Natural killer cell (primary cell): ENCODE results near the gene NBPF12. TPM values are rescaled to one million over a fixed set of nuclear protein-coding genes. Genes with fewer than 3 reads are reported as not detected.
"Not testable (repeated sequence)": the region's sequence is repeated elsewhere in the genome, so short reads cannot be mapped to it uniquely, and the experiment has no call there.

Experiments used
- ATAC-seq, 3 donors: fragments of 150-1000 bp in 2 of 3; fragments of 200-7000 bp in 1 of 3; cut with Tn5 transposase; 1 replicate in 1 of 3; 2 replicates in 2 of 3; pipeline ENCODE4 v1.10.0; 2021; ENCODE audit warnings: mild to moderate bottlenecking in 2 of 3, moderate library complexity in 2 of 3
- DNase-seq, 2 donors: peaks; one replicate each; pipeline versions ENCODE4 v3.0.0 to v3.0.0-alpha.2; 2013 to 2021; ENCODE audit warnings: mixed read lengths in 1 of 2
- H3K27ac ChIP-seq: one replicate; pipeline ENCODE4 v1.5.1; 2013; ENCODE audit warnings: mild to moderate bottlenecking, low read length
- H3K27me3 ChIP-seq: one replicate; pipeline ENCODE4 v1.6.1; 2013; ENCODE audit warnings: low read length; ENCODE audit not compliant: control insufficient read depth, insufficient read depth
- H3K36me3 ChIP-seq: one replicate; pipeline ENCODE4 v1.6.1; 2013; ENCODE audit warnings: low read length; ENCODE audit not compliant: control insufficient read depth, insufficient read depth
- H3K4me1 ChIP-seq: one replicate; pipeline ENCODE4 v1.6.1; 2013; ENCODE audit warnings: low read length; ENCODE audit not compliant: control insufficient read depth, insufficient read depth
- H3K4me3 ChIP-seq: one replicate; pipeline ENCODE4 v1.5.1; 2013; ENCODE audit warnings: low read length
- H3K9me3 ChIP-seq: one replicate; pipeline ENCODE4 v1.6.1; 2013; ENCODE audit warnings: low read length; ENCODE audit not compliant: control insufficient read depth, insufficient read depth
- H3K27ac Mint-ChIP-seq, 2 donors: one replicate each; pipeline ENCODE4 v1.8.0; 2022; ENCODE audit warnings: mild to moderate bottlenecking in 2 of 2, mixed read lengths in 2 of 2, moderate library complexity in 1 of 2
- H3K27me3 Mint-ChIP-seq, 2 donors: one replicate each; pipeline ENCODE4 v1.8.0; 2022; ENCODE audit warnings: low read depth in 2 of 2, mixed read lengths in 2 of 2
- H3K36me3 Mint-ChIP-seq: one replicate; pipeline ENCODE4 v1.8.0; 2022; ENCODE audit warnings: mixed read lengths
- H3K4me1 Mint-ChIP-seq, 2 donors: one replicate each; pipeline ENCODE4 v1.8.0; 2022; ENCODE audit warnings: mixed read lengths in 2 of 2
- H3K4me3 Mint-ChIP-seq: one replicate; pipeline ENCODE4 v1.8.0; 2022; ENCODE audit warnings: mild to moderate bottlenecking, moderate library complexity, mixed read lengths
- H3K9me3 Mint-ChIP-seq, 2 donors: one replicate each; pipeline ENCODE4 v1.8.0; 2022; ENCODE audit warnings: mixed read lengths in 2 of 2
- CTCF ChIP-seq: fragments of 200-600 bp; IDR thresholded peaks from one replicate; pipeline ENCODE4 v1.8.0; 2022; ENCODE audit warnings: antibody characterized with exemption
- WGBS: methylation state at CpG from one replicate; pipeline ENCODE4 v1.1.7; 2013; ENCODE audit warnings: missing lambda C conversion rate; ENCODE audit not compliant: insufficient coverage; 5-methylcytosine and 5-hydroxymethylcytosine counted together
- intact Hi-C: fragments of 100-400 bp; cut with micrococcal nuclease; formaldehyde crosslinking; loops from one replicate; pipeline ENCODE4 v1.14.2; 2022
- total RNA-seq, 4 donors: library from RNA; stranded (reverse); fragments of 120-200 nt in 1 of 4; gene quantifications; one replicate each; pipeline versions ENCODE4 v1.2.3 to v1.2.4, GENCODE V29; 2013 to 2022

NBPF12 gene
- total RNA-seq, 3 donors from 2014 or later (not counting 1 experiment from before 2014, with no cell fraction given): 22.6 to 28.9 (median 27.7) TPM

DNA sequence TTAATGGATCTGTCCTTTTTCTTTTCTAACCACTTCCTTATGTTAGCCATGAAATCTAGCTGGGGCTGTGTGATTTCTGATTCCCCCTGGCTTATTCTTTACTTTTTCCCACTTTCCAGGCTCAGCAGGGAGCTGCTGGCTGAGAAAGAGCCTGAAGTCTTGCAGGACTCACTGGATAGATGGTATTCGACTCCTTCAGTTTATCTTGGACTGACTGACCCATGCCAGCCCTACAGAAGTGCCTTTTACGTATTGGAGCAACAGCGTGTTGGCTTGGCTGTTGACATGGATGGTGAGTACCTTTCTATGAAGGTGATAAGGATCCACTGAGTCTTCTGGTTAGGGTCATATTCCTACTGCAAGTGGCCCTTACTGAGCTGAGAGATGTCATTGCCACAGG is 51.3 kb downstream of the NBPF12 start:
- H3K36me3 Mint-ChIP-seq: peaks cover 15% of the 10 kb centered on the region
- ATAC-seq, intact Hi-C loops, H3K4me1 Mint-ChIP-seq, H3K9me3 ChIP-seq, H3K36me3 ChIP-seq, H3K27me3 Mint-ChIP-seq, H3K4me3 ChIP-seq, DNase-seq, H3K4me3 Mint-ChIP-seq, H3K27ac ChIP-seq, H3K9me3 Mint-ChIP-seq, H3K27ac Mint-ChIP-seq, H3K4me1 ChIP-seq, H3K27me3 ChIP-seq: not testable (repeated sequence)
- 97% methylated on average over 2 of the region's 3 CpGs for WGBS

- WGBS: no CpG with 5 or more reads among the region's 1 CpG
- not testable (repeated sequence) for H3K27ac Mint-ChIP-seq
Measured at GRCh38 chr1:147008495-147008894, 70.4 kb downstream of the NBPF12 start.

DNA sequence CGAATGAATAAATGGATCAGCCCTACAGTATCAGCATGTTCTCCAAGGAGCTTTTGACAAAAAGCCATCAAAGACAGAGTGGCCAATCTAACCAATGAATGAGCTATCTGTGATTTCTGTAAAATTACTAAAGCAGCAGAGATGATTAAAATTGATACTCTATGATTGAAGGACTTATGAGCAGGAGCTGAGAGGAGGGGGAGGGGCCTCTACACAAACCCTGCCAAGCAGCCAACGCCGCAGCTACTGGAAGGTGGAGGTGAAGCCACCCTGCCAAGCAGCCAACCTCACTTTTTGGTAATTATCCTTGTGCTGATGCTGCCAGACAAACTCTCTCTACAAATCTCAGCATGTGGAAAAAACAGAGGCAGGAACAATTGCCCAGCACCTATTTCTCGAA is 88.9 kb downstream of the NBPF12 start:
- peaks cover 18 to 44% of the 10 kb centered on the region in 2 donors for H3K27me3 Mint-ChIP-seq
- intact Hi-C loops, H3K9me3 ChIP-seq, DNase-seq, H3K36me3 ChIP-seq, ATAC-seq, H3K4me1 Mint-ChIP-seq, H3K4me3 ChIP-seq, H3K27ac ChIP-seq, H3K27me3 ChIP-seq, H3K4me3 Mint-ChIP-seq, H3K36me3 Mint-ChIP-seq, H3K4me1 ChIP-seq, H3K27ac Mint-ChIP-seq, H3K9me3 Mint-ChIP-seq: not testable (repeated sequence)
- 85% methylated on average over 4 of the region's 4 CpGs for WGBS

More at GRCh38 chr1:147008495-147008894, 70.4 kb downstream of the NBPF12 start:
- ATAC-seq, H3K27ac ChIP-seq, H3K4me3 ChIP-seq, DNase-seq, H3K4me1 Mint-ChIP-seq, H3K27me3 ChIP-seq, H3K4me3 Mint-ChIP-seq, intact Hi-C loops, H3K4me1 ChIP-seq, H3K9me3 ChIP-seq, H3K36me3 ChIP-seq, H3K36me3 Mint-ChIP-seq: not testable (repeated sequence)
- H3K9me3 Mint-ChIP-seq: peaks cover 4 to 10% of the 10 kb centered on the region in 2 donors
- H3K27me3 Mint-ChIP-seq: peaks cover 12 to 23% of the 10 kb centered on the region in 2 donors

GRCh38 chr1:147030066-147030653 is 92.0 kb downstream of the NBPF12 start:
- H3K27ac ChIP-seq, ATAC-seq, H3K36me3 ChIP-seq, H3K4me3 ChIP-seq, H3K4me1 Mint-ChIP-seq, H3K4me1 ChIP-seq, H3K27ac Mint-ChIP-seq, H3K9me3 Mint-ChIP-seq, H3K4me3 Mint-ChIP-seq, H3K9me3 ChIP-seq, H3K36me3 Mint-ChIP-seq, intact Hi-C loops, H3K27me3 ChIP-seq, DNase-seq: not testable (repeated sequence)
- peaks cover 17 to 52% of the 10 kb centered on the region in 2 donors for H3K27me3 Mint-ChIP-seq
- WGBS: 88% methylated on average over 1 of the region's 4 CpGs

DNA sequence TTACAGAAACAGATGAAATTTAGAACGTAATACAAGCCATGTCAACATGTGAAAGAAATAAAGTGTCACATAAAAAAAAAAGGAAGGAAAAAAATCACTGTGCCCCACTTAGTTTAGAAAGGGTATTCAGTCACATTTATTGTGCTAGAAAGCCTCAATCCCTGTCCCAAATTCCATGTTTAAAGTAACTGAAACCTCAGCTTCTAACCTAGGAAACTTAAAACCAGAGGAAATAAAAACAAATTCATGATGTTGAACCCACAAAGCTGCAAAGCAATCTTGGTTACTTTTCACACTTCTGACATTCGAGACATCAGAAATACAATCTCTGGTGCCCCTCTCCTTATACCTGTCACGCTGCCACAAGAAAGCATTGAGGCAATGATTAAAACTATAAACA is 101.8 kb downstream of the NBPF12 start:
- no peak overlapping the region for H3K4me3 ChIP-seq
- H3K27ac ChIP-seq: no peak overlapping the region
- DNase-seq (no peak), ATAC-seq (no peak)
- peaks cover 6 to 8% of the 10 kb centered on the region in 2 donors for H3K27me3 Mint-ChIP-seq
- no peaks in the 10 kb centered on the region for H3K36me3 ChIP-seq
- no peaks in the 10 kb centered on the region for H3K36me3 Mint-ChIP-seq
- intact Hi-C loops: no loop called here
- TF ChIP-seq CTCF: no peak
- no peak overlapping the region for H3K27ac Mint-ChIP-seq
- H3K4me3 Mint-ChIP-seq: no peak overlapping the region
- H3K4me1 Mint-ChIP-seq: no peaks in the 10 kb centered on the region
- WGBS: 63% methylated on average over 2 of the region's 3 CpGs
- no peaks in the 10 kb centered on the region for H3K27me3 ChIP-seq
- H3K4me1 ChIP-seq: no peaks in the 10 kb centered on the region
- H3K9me3 Mint-ChIP-seq: no peaks in the 10 kb centered on the region
- no peaks in the 10 kb centered on the region for H3K9me3 ChIP-seq

DNA sequence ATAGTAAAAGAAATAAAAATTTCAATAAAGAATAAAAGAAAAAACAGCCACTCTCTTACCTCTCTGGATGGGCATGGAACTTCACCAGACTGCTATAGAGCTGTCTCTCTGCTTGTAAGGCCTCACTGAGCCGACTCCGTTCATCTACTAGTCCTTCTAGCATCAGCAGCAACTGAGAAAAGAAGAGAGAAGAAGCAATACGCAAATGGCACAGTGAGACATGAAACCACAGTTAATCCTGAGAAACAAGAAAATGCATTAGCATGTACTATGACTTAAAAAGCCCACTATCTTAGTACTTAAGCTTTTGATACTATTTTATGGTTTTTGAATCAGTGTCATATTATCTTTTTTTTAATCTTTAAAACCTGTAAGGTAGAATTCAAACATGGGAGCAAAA is 104.8 kb downstream of the NBPF12 start:
- H3K27me3 Mint-ChIP-seq, H3K36me3 ChIP-seq, H3K4me3 Mint-ChIP-seq, DNase-seq, H3K4me3 ChIP-seq, intact Hi-C loops, H3K27ac ChIP-seq, H3K9me3 ChIP-seq, H3K9me3 Mint-ChIP-seq, H3K4me1 Mint-ChIP-seq, H3K4me1 ChIP-seq, H3K27me3 ChIP-seq, H3K27ac Mint-ChIP-seq, ATAC-seq, H3K36me3 Mint-ChIP-seq: not testable (repeated sequence)
- no CpG with 5 or more reads among the region's 3 CpGs for WGBS

GRCh38 chr1:147044511-147044910 is 106.4 kb downstream of the NBPF12 start:
- H3K4me3 Mint-ChIP-seq, ATAC-seq, H3K4me1 ChIP-seq, H3K9me3 ChIP-seq, H3K27ac Mint-ChIP-seq, H3K4me3 ChIP-seq, H3K27me3 ChIP-seq, H3K36me3 ChIP-seq, intact Hi-C loops, H3K27me3 Mint-ChIP-seq, DNase-seq, H3K27ac ChIP-seq, H3K9me3 Mint-ChIP-seq, H3K36me3 Mint-ChIP-seq, H3K4me1 Mint-ChIP-seq: not testable (repeated sequence)
